Liver (tissue), 3 donors: ENCODE data around the gene SLU7.

Source experiments
- FOXA2 ChIP-seq: IDR thresholded peaks from 2 replicates; pipeline ENCODE4 v1.6.1; 2016; ENCODE audit warnings: antibody characterized with exemption
- HNF4A ChIP-seq, 2 donors: conservative IDR thresholded peaks; 2 replicates each; pipeline ENCODE4 v1.6.1; 2016; ENCODE audit warnings: antibody characterized with exemption in 2 of 2, mild to moderate bottlenecking in 2 of 2
- JUND ChIP-seq, 2 donors: IDR thresholded peaks; 2 replicates each; pipeline ENCODE4 v1.6.1; 2016; ENCODE audit warnings: antibody characterized with exemption in 2 of 2
- RAD21 ChIP-seq, 2 donors: IDR thresholded peaks; 2 replicates each; pipeline ENCODE4 v1.6.1; 2016; ENCODE audit warnings: antibody characterized with exemption in 2 of 2, mild to moderate bottlenecking in 2 of 2
- SP1 ChIP-seq: IDR thresholded peaks from 2 replicates; pipeline ENCODE4 v1.6.1; 2018; ENCODE audit warnings: antibody characterized with exemption, mild to moderate bottlenecking
- TAF1 ChIP-seq: conservative IDR thresholded peaks from 2 replicates; pipeline ENCODE4 v1.6.1; 2016; ENCODE audit warnings: antibody characterized with exemption, mild to moderate bottlenecking
- YY1 ChIP-seq: IDR thresholded peaks from 2 replicates; pipeline ENCODE4 v1.6.1; 2016; ENCODE audit warnings: antibody characterized with exemption, mild to moderate bottlenecking
- TF ChIP-seq, protein P1 (sequence below): IDR thresholded peaks from 2 replicates; pipeline ENCODE4 v1.6.1; 2016; ENCODE audit warnings: antibody characterized with exemption, mild to moderate bottlenecking
- TF ChIP-seq, protein P2 (sequence below): IDR thresholded peaks from 2 replicates; pipeline ENCODE4 v1.6.1; 2016; ENCODE audit warnings: antibody characterized with exemption
- TF ChIP-seq, protein P3 (sequence below): fragments of 150-350 bp; IDR thresholded peaks from 2 replicates; pipeline ENCODE4 v1.5.1; 2017; ENCODE audit warnings: improper control_type of control experiment, low read depth, low read length; ENCODE audit not compliant: missing input control
- TF ChIP-seq, protein P4 (sequence below): IDR thresholded peaks from 2 replicates; pipeline ENCODE4 v1.6.1; 2016; ENCODE audit warnings: antibody characterized with exemption
- donor health status: healthy.
- donor health status: healthy.

DNA sequence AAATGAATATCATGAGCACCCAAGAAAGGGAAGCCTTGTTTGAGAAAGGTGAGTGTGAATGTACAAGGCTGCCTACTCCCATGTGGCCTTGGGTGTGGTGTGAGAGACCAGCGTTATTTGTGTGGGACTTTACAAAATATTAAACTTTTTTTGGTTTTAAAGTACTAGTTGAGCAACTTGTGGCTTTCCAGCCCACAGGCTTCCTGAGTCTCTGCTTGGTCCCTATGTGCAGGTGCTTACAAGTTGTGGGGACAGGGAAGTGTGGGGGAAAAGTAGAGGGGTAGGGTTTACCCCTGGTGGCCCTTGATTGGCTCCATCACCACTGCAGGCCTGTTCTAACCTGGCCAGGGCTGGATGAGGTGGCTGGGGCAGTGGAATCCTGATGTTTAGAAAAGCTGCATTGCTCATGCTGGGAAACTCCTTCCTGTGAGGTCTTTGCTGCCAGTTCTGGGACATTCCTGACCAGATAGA lies 22.5 kb upstream of the SLU7 start:
- TF ChIP-seq, protein P1, sequence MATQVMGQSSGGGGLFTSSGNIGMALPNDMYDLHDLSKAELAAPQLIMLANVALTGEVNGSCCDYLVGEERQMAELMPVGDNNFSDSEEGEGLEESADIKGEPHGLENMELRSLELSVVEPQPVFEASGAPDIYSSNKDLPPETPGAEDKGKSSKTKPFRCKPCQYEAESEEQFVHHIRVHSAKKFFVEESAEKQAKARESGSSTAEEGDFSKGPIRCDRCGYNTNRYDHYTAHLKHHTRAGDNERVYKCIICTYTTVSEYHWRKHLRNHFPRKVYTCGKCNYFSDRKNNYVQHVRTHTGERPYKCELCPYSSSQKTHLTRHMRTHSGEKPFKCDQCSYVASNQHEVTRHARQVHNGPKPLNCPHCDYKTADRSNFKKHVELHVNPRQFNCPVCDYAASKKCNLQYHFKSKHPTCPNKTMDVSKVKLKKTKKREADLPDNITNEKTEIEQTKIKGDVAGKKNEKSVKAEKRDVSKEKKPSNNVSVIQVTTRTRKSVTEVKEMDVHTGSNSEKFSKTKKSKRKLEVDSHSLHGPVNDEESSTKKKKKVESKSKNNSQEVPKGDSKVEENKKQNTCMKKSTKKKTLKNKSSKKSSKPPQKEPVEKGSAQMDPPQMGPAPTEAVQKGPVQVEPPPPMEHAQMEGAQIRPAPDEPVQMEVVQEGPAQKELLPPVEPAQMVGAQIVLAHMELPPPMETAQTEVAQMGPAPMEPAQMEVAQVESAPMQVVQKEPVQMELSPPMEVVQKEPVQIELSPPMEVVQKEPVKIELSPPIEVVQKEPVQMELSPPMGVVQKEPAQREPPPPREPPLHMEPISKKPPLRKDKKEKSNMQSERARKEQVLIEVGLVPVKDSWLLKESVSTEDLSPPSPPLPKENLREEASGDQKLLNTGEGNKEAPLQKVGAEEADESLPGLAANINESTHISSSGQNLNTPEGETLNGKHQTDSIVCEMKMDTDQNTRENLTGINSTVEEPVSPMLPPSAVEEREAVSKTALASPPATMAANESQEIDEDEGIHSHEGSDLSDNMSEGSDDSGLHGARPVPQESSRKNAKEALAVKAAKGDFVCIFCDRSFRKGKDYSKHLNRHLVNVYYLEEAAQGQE, result no peak
- TF ChIP-seq, protein P2, sequence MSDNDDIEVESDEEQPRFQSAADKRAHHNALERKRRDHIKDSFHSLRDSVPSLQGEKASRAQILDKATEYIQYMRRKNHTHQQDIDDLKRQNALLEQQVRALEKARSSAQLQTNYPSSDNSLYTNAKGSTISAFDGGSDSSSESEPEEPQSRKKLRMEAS, result no peak
- TF ChIP-seq, protein P3, sequence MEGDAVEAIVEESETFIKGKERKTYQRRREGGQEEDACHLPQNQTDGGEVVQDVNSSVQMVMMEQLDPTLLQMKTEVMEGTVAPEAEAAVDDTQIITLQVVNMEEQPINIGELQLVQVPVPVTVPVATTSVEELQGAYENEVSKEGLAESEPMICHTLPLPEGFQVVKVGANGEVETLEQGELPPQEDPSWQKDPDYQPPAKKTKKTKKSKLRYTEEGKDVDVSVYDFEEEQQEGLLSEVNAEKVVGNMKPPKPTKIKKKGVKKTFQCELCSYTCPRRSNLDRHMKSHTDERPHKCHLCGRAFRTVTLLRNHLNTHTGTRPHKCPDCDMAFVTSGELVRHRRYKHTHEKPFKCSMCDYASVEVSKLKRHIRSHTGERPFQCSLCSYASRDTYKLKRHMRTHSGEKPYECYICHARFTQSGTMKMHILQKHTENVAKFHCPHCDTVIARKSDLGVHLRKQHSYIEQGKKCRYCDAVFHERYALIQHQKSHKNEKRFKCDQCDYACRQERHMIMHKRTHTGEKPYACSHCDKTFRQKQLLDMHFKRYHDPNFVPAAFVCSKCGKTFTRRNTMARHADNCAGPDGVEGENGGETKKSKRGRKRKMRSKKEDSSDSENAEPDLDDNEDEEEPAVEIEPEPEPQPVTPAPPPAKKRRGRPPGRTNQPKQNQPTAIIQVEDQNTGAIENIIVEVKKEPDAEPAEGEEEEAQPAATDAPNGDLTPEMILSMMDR, result no peak
- TF ChIP-seq RAD21 (IDR thresholded peaks at IDR 0.05) (no peak), YY1 (no peak), FOXA2 (no peak), HNF4A (conservative IDR thresholded peaks at IDR 0.05) (no peak), SP1 (no peak), JUND (IDR thresholded peaks at IDR 0.05) (no peak), TAF1 (no peak)
- TF ChIP-seq, protein P4, sequence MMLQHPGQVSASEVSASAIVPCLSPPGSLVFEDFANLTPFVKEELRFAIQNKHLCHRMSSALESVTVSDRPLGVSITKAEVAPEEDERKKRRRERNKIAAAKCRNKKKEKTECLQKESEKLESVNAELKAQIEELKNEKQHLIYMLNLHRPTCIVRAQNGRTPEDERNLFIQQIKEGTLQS, result no peak
